Caco-2 (cell line): Measurements from ENCODE around the gene LIMCH1. TPM values are rescaled to one million over a fixed set of nuclear protein-coding genes. Genes with fewer than 3 reads are reported as not detected.
A peak's percentile ranks its signal among the peaks of the same experiment; 100 is the strongest.

Experiments
- BruUV-seq: library from RNA; stranded (reverse); fragments of 400-500 nt; replicated peaks from 2 replicates; lab custom pipeline; 2021; lab: Mats Ljungman, UMichigan
- CTCF ChIA-PET: fragments of 300-600 bp; sonication (Branson Sonifier 250); formaldehyde crosslinking; loops from one replicate; lab custom pipeline; 2022; ENCODE audit warnings: antibody characterized with exemption; lab: Charles Lee
- POLR2A ChIA-PET: fragments of 300-600 bp; sonication (Branson Sonifier 250); formaldehyde crosslinking; loops from one replicate; lab custom pipeline; 2022; ENCODE audit warnings: antibody characterized with exemption; lab: Charles Lee
- DNase-seq, 2 experiments: peaks; one replicate each; pipeline versions ENCODE4 v3.0.0 to v3.0.0-alpha.2; 2020 to 2022
- H3K27me3 ChIP-seq: replicated peaks from 2 replicates; pipeline ENCODE4 v1.6.0; 2011; ENCODE audit warnings: low read length; ENCODE audit not compliant: control insufficient read depth, insufficient read depth
- H3K36me3 ChIP-seq: 2 replicates; pipeline ENCODE4 v1.5.1; 2011; ENCODE audit warnings: low read length; ENCODE audit not compliant: control insufficient read depth, insufficient read depth
- H3K4me1 ChIP-seq: fragments of 250-450 bp; sonication (Bioruptor Pico); 2 replicates; pipeline ENCODE4 v1.5.1; 2020; ENCODE audit warnings: mild to moderate bottlenecking
- H3K4me3 ChIP-seq: 2 replicates; pipeline ENCODE4 v1.5.1; 2011; ENCODE audit warnings: low read depth, mild to moderate bottlenecking, control low read depth, low read length
- H3K9me3 ChIP-seq: fragments of 250-450 bp; sonication (Bioruptor Pico); 2 replicates; pipeline ENCODE4 v1.5.1; 2020; ENCODE audit warnings: mild to moderate bottlenecking, moderate library complexity
- H3K27ac Mint-ChIP-seq: one replicate; pipeline ENCODE4 v1.8.0; 2022; ENCODE audit warnings: mixed read lengths; ENCODE audit not compliant: unreplicated experiment
- H3K27me3 Mint-ChIP-seq: one replicate; pipeline ENCODE4 v1.8.0; 2022; ENCODE audit warnings: mixed read lengths; ENCODE audit not compliant: insufficient read depth, unreplicated experiment
- H3K36me3 Mint-ChIP-seq: one replicate; pipeline ENCODE4 v1.8.0; 2022; ENCODE audit warnings: mild to moderate bottlenecking, mixed read lengths; ENCODE audit not compliant: insufficient read depth, unreplicated experiment
- H3K4me1 Mint-ChIP-seq: one replicate; pipeline ENCODE4 v1.8.0; 2022; ENCODE audit warnings: low read depth, mixed read lengths; ENCODE audit not compliant: unreplicated experiment
- H3K4me3 Mint-ChIP-seq: one replicate; pipeline ENCODE4 v1.8.0; 2022; ENCODE audit warnings: mild to moderate bottlenecking, moderate library complexity, mixed read lengths; ENCODE audit not compliant: unreplicated experiment
- H3K9me3 Mint-ChIP-seq: one replicate; pipeline ENCODE4 v1.8.0; 2022; ENCODE audit warnings: mixed read lengths; ENCODE audit not compliant: unreplicated experiment
- CTCF ChIP-seq, 2 experiments: fragments of 200-600 bp in 1 of 2; IDR thresholded peaks; 1 replicate in 1 of 2; 2 replicates in 1 of 2; pipeline versions ENCODE4 v1.5.1 to v1.8.0; 2011 to 2022; ENCODE audit warnings: antibody characterized with exemption in 1 of 2, control low read depth in 1 of 2, inconsistent platforms in 1 of 2, low read depth in 1 of 2, low read length in 1 of 2, mild to moderate bottlenecking in 1 of 2, moderate library complexity in 1 of 2; ENCODE audit not compliant: insufficient read depth in 1 of 2, severe bottlenecking in 1 of 2, unreplicated experiment in 1 of 2
- intact Hi-C: fragments of 100-400 bp; cut with micrococcal nuclease; formaldehyde crosslinking; loops from one replicate; pipeline ENCODE4 v1.10.0; 2022; ENCODE audit not compliant: unreplicated experiment
- total RNA-seq: library from RNA; stranded (reverse); gene quantifications from 2 replicates; pipeline ENCODE4 v1.2.3, GENCODE V29; 2022

LIMCH1 gene
- total RNA-seq, 1 experiment from 2014 or later, result 8.4 TPM

- no TSS peak for BruUV-seq
- no peak for TF ChIP-seq CTCF (IDR thresholded peaks at IDR 0.05; ENCODE audit: insufficient read depth in 1 of 2, low read depth in 1 of 2, low read length in 1 of 2, severe bottlenecking in 1 of 2, unreplicated experiment in 1 of 2)
- no peaks in the 10 kb centered on the region for H3K9me3 ChIP-seq
- H3K27me3 ChIP-seq, result no peaks in the 10 kb centered on the region
- POLR2A ChIA-PET, result no interaction called here
- Mint-ChIP-seq H3K27me3 (no peaks in the 10 kb centered on the region), H3K27ac (no peak overlapping the region), H3K36me3 (no peaks in the 10 kb centered on the region), H3K4me1 (peaks cover 12% of the 10 kb centered on the region), H3K9me3 (no peaks in the 10 kb centered on the region), H3K4me3 (no peak overlapping the region)
- H3K4me1 ChIP-seq, result peaks cover 15% of the 10 kb centered on the region
- no peak for DNase-seq
- no peak overlapping the region for H3K4me3 ChIP-seq
- no peaks in the 10 kb centered on the region for H3K36me3 ChIP-seq
- CTCF ChIA-PET, result interaction anchor here (0.6 kb wide), 1 partner anchor 33 kb away, joined by 7 read pairs; no protein-coding TSS in a partner anchor
- intact Hi-C loops, result no loop called here
Measured at GRCh38 chr4:41610474-41610873, 72.5 kb downstream of the LIMCH1 start.

GRCh38 chr4:41611124-41611838 is 73.3 kb downstream of the LIMCH1 start:
- no peaks in the 10 kb centered on the region for H3K36me3 ChIP-seq
- ChIA-PET CTCF (interaction anchor here (1.0 kb wide), 1 partner anchor 330 kb away, joined by 3 read pairs; no protein-coding TSS in a partner anchor), POLR2A (no interaction called here)
- no peaks in the 10 kb centered on the region for H3K36me3 Mint-ChIP-seq
- H3K27me3 Mint-ChIP-seq, result no peaks in the 10 kb centered on the region
- H3K9me3 ChIP-seq, result no peaks in the 10 kb centered on the region
- no TSS peak for BruUV-seq
- H3K9me3 Mint-ChIP-seq, result no peaks in the 10 kb centered on the region
- H3K4me3 ChIP-seq, result no peak overlapping the region
- intact Hi-C loops, result no loop called here
- no peak for TF ChIP-seq CTCF (IDR thresholded peaks at IDR 0.05; ENCODE audit: insufficient read depth in 1 of 2, low read depth in 1 of 2, low read length in 1 of 2, severe bottlenecking in 1 of 2, unreplicated experiment in 1 of 2)
- peaks cover 12% of the 10 kb centered on the region for H3K4me1 Mint-ChIP-seq
- no peak overlapping the region for H3K27ac Mint-ChIP-seq
- no peak overlapping the region for H3K4me3 Mint-ChIP-seq
- DNase-seq, result no peak
- peaks cover 15% of the 10 kb centered on the region for H3K4me1 ChIP-seq
- no peaks in the 10 kb centered on the region for H3K27me3 ChIP-seq

GRCh38 chr4:41611881-41612871 is 74.2 kb downstream of the LIMCH1 start:
- H3K4me1 Mint-ChIP-seq, result peaks cover 12% of the 10 kb centered on the region
- H3K27me3 ChIP-seq, result no peaks in the 10 kb centered on the region
- no peaks in the 10 kb centered on the region for H3K36me3 ChIP-seq
- H3K27ac Mint-ChIP-seq, result no peak overlapping the region
- H3K4me3 ChIP-seq, result no peak overlapping the region
- no peaks in the 10 kb centered on the region for H3K27me3 Mint-ChIP-seq
- BruUV-seq, result no TSS peak
- peaks cover 15% of the 10 kb centered on the region for H3K4me1 ChIP-seq
- intact Hi-C loops, result no loop called here
- no peak overlapping the region for H3K4me3 Mint-ChIP-seq
- ChIA-PET POLR2A (no interaction called here), CTCF (interaction anchor here (1.0 kb wide), 1 partner anchor 331 kb away, joined by 3 read pairs; no protein-coding TSS in a partner anchor)
- TF ChIP-seq CTCF (IDR thresholded peaks at IDR 0.05; ENCODE audit: insufficient read depth in 1 of 2, low read depth in 1 of 2, low read length in 1 of 2, severe bottlenecking in 1 of 2, unreplicated experiment in 1 of 2), result no peak
- no peaks in the 10 kb centered on the region for H3K9me3 Mint-ChIP-seq
- peak; percentile 38 to 42 for DNase-seq
- no peaks in the 10 kb centered on the region for H3K9me3 ChIP-seq
- no peaks in the 10 kb centered on the region for H3K36me3 Mint-ChIP-seq
